ENCODE results near the gene TSPAN18.

TSPAN18 gene

DNA sequence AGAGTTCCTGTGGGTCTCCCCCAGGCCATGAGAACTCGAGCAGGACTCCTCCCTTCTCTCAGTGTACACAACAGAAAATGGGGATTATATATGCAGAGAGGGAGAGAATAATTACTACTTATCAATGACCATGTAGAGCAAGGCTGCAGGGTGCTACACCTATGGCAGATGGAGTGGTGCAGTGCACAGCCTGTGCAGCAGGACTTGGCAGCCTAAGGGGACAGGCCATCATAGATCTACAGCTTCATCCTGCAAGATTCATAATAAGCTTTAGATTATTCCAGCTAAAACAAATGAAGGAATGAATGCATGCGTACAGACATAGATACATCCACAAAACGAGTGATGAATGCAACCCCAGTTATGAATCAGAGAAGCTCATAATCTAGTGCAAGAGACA lies 232.3 kb downstream of the TSPAN18 start:
- DNase-seq (ENCODE audit: low spot score) = no peak

- DNase-seq (ENCODE audit: low spot score) = no peak
These were observed 233.6 kb downstream of the TSPAN18 start for GRCh38 chr11:44960200-44960845.

DNA sequence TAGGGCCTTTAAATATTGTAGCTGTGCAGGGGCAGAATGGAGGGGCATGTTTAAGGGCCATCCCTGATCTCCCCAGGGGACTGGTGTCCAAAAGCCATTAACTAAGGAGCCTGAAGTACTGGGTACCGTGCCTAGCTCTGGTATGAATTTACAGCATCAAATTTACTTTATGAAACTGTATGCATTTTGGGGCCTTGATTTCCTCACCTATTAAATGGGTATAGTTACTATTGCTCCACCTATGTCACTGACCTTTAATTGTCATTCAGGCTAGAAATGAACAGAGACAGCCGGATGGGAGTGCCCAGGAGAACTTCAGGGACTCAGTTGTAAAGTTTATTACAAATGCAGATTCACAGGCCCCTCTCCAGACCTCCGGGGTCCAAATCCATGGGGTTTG lies 235.7 kb downstream of the TSPAN18 start:
- DNase-seq (ENCODE audit: low spot score) = no peak

DNA sequence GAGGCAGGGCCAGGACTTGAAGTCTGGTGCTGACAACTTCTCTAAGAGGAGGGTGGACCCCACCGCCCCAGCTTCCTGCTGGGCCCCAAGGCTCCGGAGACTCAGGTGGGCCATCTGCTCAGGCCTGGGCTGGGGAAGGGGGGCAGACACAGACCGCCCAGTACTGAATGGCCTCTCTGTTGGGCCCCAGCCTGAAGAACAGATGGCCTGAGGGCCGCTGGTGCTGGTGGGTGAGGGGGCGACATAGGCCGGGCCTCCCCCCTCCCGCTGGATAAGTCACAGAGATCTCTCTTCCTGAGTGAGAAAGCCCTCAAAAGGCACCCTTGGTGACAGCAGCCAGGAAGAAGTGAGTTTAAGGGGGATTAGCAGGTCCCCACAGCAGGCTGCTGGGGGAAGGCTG lies 236.4 kb downstream of the TSPAN18 start:
- no peak for DNase-seq (ENCODE audit: low spot score)

GRCh38 chr11:44963948-44964347 lies 237.2 kb downstream of the TSPAN18 start:
- no peak for DNase-seq (ENCODE audit: low spot score)

- no peak for DNase-seq (ENCODE audit: low spot score)
These were observed 237.9 kb downstream of the TSPAN18 start for GRCh38 chr11:44964526-44965209.

GRCh38 chr11:44966694-44967093 lies 239.9 kb downstream of the TSPAN18 start:
- DNase-seq (ENCODE audit: low spot score) = no peak

DNA sequence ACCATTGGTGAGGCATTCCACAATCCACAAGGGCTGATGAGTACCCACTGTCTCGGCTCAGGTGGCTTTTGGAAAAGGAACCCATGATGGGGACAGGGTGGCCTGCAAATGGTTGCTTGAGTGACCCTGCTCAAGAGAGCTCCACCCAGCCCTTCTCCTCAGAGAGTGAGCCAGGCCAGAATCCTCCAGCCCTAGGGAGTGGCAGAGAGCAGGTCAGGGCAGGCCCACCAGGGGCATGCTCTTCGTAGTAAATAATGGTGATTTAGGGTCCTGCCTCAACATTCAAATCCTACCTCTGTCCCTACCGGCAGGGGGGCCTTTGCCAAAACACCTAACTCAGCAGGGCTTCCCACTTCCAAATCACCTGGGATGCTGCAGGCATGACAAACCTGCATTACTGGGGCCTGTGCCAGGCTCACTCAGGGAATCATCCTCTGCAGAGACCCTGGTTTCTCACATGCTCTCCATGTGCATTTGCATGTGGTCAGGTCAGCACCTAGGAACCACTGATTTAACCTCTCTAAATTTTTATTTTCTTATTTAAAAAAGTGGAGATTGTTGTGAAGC lies 241.3 kb downstream of the TSPAN18 start:
- no peak for DNase-seq (ENCODE audit: low spot score)

DNA sequence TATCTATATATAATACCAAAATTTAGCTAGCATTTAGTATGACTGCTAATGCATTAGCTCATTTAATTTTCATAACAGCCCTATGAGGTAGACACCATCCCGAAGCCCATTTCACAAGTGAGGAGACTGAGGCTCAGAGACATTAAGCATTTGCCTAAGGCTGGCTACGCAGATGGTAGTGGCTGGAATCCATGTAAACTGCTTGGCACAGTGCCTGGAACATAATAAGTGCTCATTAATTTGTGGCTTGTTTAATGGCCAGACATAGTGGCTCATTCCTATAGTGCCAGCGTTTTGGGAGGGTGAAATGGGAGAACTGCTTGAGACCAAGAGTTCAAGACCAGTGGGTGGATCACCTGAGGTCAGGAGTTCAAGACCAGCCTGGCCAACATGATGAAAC lies 241.7 kb downstream of the TSPAN18 start:
- DNase-seq (ENCODE audit: low spot score) = no peak

DNA sequence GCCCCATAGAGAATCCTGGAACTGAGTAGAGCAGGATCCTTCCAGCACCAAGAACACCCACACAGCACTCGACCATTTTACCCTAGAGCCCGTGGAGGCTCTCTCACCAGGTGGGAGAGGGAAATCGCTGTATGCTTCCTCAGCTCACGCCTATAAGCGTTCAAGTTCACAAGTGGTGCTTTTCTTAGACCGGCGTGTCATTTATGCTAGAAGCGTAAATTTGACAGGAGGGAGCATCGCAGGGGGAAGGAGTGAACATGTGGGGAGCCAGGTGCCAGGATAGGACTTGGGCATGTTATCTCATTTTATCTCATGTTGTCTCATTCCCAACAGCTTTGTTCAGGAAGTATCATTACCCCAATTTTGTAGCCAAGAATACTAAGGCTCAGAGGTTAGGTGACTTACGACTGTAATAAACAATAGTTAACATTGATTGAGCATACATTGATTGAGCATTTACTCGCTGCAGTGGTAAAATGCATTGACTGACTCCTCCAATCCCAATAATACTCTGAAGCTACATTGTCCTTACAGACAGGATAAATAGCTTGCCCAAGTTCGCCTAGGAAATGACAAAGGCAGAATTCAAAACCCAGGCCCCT lies 243.0 kb downstream of the TSPAN18 start:
- DNase-seq (ENCODE audit: low spot score) = no peak

GRCh38 chr11:44970293-44970692 lies 243.5 kb downstream of the TSPAN18 start:
- no peak for DNase-seq (ENCODE audit: low spot score)

DNA sequence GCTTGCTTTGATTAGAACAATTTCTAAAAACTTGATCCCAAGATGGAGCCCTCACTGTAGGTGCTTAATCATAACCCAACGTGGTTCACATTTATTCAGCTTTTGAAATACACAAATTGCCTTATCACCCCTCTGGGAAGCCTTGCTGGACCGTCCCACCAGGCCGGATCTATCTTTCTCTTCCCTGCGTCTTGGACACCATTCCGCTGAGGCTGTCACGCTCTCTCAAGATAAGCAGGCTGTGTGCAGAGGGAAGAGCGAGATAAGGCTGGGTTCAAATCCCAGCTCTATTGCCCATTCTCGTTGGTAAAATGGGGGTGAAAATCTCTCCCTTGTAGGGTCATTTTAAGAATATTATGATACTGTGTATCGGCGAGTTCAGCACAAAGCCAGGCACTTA lies 244.4 kb downstream of the TSPAN18 start:
- DNase-seq (ENCODE audit: low spot score) = no peak

DNA sequence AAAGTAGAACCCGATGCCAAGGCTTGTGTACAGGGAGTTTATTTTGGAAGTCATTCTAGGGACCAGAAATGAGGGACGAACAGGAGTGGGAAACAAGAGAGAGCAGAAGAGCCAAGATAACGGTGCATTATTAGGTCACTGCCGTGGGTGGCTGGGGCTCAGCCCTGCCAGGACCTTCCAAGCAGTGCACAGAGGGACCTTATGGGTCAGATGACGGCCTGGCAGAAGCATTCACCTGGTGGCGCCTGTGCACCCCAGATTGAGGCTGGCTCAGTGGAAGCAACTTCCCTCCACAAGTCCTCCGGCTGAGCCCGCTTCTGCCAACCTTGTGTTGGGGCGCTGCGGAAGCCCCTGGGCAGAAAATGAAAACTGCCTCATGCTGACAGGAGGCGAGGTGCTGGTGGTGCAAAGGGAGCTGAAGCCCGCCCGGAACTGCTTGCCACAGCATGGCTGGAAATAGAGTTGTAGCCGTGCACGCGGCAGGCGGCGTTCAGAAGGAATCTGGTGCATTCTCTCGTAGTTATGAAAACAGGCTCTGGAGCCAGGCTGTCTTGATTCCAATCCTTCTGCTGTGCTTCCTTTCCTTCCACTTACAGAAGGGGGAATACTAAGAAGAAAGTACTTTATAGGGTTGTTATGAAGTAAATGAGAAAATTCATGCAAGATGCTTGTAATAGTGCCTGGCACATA lies 246.1 kb downstream of the TSPAN18 start:
- no peak for DNase-seq (ENCODE audit: low spot score)

DNA sequence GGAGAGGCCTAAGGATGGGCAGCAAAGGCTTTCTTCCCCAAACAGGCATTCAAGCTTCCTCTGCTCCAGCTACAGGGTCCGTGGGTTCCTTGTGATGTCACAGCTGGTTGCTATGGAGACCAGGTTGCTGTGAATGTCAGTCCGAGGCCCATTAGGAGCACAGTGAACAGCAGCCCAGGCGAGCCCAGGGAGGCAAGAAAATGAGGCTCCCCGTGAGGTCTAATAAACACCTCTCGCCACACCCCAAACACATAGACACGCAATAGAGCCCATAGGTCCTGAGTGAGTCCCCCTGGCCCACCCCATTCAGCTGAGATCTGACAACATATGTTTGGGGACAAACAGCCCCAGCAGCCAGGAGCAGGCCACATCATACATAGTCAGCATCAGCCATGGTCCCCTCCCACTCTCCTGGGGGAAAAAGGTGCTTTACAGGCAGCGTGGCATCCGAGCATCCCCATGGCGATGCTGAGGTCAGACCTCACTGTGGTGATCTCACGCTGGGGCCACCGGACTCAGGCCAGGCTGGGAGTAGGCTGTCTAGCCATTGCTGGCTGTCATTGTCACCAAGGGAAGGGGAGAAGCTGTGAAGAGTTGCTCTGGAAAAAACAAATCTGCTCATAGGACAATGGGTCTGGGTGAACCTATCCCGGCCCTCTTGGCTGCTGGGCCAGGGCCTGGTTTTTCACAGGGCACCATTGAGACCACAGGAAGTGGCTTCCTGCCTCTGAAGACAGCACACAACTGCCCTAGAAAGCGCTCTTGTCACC lies 247.1 kb downstream of the TSPAN18 start:
- no peak for DNase-seq (ENCODE audit: low spot score)

DNA sequence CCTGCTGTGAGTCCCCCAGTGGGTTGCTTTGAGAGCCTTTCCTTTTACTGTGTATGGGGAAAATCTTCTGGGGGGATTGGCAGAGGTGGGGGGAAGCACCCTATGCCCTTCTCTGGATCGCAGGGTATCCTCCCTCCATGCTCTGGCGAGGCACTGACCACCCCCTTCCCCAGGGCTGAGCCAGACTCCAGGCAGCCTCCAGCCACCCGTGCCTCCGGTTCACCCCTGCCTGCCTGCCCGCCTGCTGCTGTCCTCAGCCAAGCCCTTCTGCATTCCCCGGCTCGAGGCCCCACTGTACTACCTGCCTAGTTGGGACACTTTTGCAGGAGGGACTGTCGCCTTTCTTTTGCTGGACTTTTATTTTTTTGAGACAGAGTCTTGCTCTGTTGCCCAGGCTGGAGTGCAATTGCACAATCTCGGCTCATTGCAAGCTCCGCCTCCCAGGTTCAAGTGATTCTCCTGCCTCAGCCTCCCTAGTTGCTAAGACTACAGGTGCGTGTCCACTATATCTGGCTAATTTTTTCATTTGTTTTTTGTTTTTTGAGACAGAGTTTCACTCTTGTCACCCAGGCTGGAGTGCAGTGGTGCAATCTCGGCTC lies 247.7 kb downstream of the TSPAN18 start:
- no peak for DNase-seq (ENCODE audit: low spot score)

- DNase-seq (ENCODE audit: low spot score) = no peak
These were observed 249.8 kb downstream of the TSPAN18 start for GRCh38 chr11:44976576-44976975.

- peak; percentile 49 for DNase-seq (ENCODE audit: low spot score)
These were observed 250.8 kb downstream of the TSPAN18 start for GRCh38 chr11:44977493-44977984.

GRCh38 chr11:44978274-44978960 lies 251.7 kb downstream of the TSPAN18 start:
- no peak for DNase-seq (ENCODE audit: low spot score)

DNA sequence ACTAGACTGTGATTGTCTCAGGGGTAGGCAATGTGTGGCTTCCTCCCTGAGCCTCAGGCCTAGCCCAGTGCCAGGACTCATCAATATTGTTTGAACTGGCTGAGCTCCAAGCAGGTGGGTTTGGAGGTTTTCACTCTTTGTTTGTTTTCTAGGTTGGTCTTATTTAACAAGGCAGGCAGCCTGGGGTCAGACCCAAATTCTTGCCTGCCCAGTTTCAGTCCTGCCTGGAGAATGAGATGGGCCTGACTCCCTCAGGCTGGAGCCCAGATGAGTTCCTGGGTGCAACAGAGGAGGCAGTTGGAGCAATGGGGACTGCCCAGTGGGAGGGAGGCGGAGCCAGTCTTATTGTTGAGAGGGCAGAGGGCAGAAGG lies 252.2 kb downstream of the TSPAN18 start:
- DNase-seq (ENCODE audit: low spot score) = no peak

- DNase-seq (ENCODE audit: low spot score) = no peak
These were observed 253.0 kb downstream of the TSPAN18 start for GRCh38 chr11:44979543-44980399.
